ENCODE data around the gene CRTC3.

CRTC3 gene

DNA sequence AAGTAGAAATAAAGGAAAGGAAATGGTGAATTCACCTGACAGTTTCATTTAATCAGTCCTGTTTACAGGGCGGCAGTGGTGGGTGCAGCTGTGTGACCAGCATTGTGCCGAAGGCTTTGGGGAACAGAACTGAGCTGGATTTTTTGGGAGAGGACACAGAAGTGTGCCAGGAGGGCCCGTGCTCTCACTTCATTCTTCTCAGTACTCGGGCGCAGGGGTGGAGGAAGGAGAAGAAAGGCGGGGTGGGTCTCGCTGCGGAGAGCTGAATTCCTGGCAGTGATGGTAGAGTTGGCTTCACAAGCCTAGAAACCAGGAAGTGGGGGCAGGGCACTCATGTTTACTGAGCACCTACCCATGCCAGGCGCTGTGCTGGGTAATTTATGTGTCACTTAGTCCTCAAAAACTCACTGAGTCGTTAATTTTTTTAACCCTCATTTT is 64.6 kb downstream of the CRTC3 start:
- no peak overlapping the region for H3K27ac ChIP-seq
- TF ChIP-seq CTCF (IDR thresholded peaks at IDR 0.05) (no peak), ZFX (IDR thresholded peaks at IDR 0.05; ENCODE audit: borderline replicate concordance) (no peak)

- H3K27ac ChIP-seq = no peak overlapping the region
- no peak for TF ChIP-seq CTCF (IDR thresholded peaks at IDR 0.05)
Observed at GRCh38 chr15:90595763-90596155, 66.0 kb downstream of the CRTC3 start.

DNA sequence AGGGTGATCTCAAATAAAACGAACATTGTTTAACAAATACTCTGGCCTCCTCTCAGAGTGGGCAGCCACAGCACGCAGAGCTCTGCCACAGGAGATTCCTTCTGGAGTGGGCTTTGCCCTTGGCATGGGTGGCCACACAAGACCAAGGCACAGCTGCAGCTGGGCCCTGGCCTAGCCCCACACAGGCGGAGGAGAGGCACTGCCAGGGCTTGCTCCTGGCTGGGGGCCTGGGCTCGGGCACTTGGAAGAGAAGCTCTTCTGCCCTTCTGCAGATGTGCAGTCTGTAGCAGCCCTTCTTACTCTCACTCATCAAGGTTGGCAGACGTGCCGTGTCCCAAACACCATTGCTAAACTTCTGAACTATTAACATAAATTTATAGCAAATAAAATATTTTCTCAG is 67.2 kb downstream of the CRTC3 start:
- TF ChIP-seq CTCF (IDR thresholded peaks at IDR 0.05) (no peak), ZFX (IDR thresholded peaks at IDR 0.05; ENCODE audit: borderline replicate concordance) (no peak)
- no peak overlapping the region for H3K27ac ChIP-seq

GRCh38 chr15:90597577-90597976 is 67.9 kb downstream of the CRTC3 start:
- H3K27ac ChIP-seq = no peak overlapping the region
- TF ChIP-seq ZFX (IDR thresholded peaks at IDR 0.05; ENCODE audit: borderline replicate concordance) = no peak
- no peak for TF ChIP-seq CTCF (IDR thresholded peaks at IDR 0.05)

- no peak overlapping the region for H3K27ac ChIP-seq
- TF ChIP-seq ZFX (IDR thresholded peaks at IDR 0.05; ENCODE audit: borderline replicate concordance) = no peak
- no peak for TF ChIP-seq CTCF (IDR thresholded peaks at IDR 0.05)
Observed at GRCh38 chr15:90598031-90598577, 68.4 kb downstream of the CRTC3 start.

DNA sequence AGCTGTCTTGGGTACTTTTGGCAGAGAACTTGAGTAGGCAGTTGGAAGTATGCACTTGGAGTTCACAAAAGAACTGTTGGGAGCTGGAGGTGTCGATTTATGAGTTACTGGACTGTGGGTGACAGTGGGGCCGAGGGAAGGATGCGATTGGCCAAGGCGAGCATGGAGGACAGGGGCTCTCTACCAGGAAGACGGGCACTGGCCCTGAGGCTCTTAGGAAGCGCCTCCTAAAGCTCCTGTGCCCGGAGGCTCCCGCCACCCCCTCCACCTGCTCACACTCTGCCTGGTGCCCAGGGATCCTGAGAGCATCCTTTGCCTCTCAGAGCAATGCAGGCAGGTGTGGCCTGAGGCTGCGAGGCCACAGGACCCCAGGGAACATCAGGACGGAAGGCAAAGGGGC is 69.0 kb downstream of the CRTC3 start:
- H3K27ac ChIP-seq = no peak overlapping the region
- no peak for TF ChIP-seq CTCF (IDR thresholded peaks at IDR 0.05)
- TF ChIP-seq ZFX (IDR thresholded peaks at IDR 0.05; ENCODE audit: borderline replicate concordance) = no peak

- H3K27ac ChIP-seq = no peak overlapping the region
- TF ChIP-seq ZFX (IDR thresholded peaks at IDR 0.05; ENCODE audit: borderline replicate concordance) = no peak
- no peak for TF ChIP-seq CTCF (IDR thresholded peaks at IDR 0.05)
Observed at GRCh38 chr15:90599116-90599515, 69.4 kb downstream of the CRTC3 start.

Data from 22Rv1 (cell line).